Karpas-422 (cell line): ENCODE measurements around the gene TRMT112. TPM values are rescaled to one million over a fixed set of nuclear protein-coding genes. Genes with fewer than 3 reads are reported as not detected.
A peak's percentile ranks its signal among the peaks of the same experiment; 100 is the strongest.
"Not testable (repeated sequence)": the region's sequence is repeated elsewhere in the genome, so short reads cannot be mapped to it uniquely, and the experiment has no call there.

Source experiments
- DNase-seq: peaks from one replicate; pipeline ENCODE4 v3.0.0-alpha.2; 2015
- H2AFZ ChIP-seq: fragments of 200-600 bp; sonication (generic); 2 replicates; pipeline ENCODE4 v1.6.1; 2014; ENCODE audit warnings: antibody characterized with exemption, low read length, mixed read lengths
- H3K27ac ChIP-seq: fragments of 200-600 bp; sonication (generic); 2 replicates; pipeline ENCODE4 v1.5.1; 2014; ENCODE audit warnings: mild to moderate bottlenecking, low read length, moderate library complexity
- H3K27me3 ChIP-seq: fragments of 200-600 bp; sonication (generic); 2 replicates; pipeline ENCODE4 v1.6.1; 2014; ENCODE audit warnings: low read length, mixed read lengths
- H3K36me3 ChIP-seq: fragments of 200-600 bp; sonication (generic); 2 replicates; pipeline ENCODE4 v1.6.1; 2014; ENCODE audit warnings: low read length, mixed read lengths; ENCODE audit not compliant: insufficient read depth
- H3K4me1 ChIP-seq: fragments of 200-600 bp; sonication (generic); 2 replicates; pipeline ENCODE4 v1.6.1; 2014; ENCODE audit warnings: mild to moderate bottlenecking, low read length, mixed read lengths
- H3K4me2 ChIP-seq: fragments of 200-600 bp; sonication (generic); 2 replicates; pipeline ENCODE4 v1.6.1; 2014; ENCODE audit warnings: low read length, low read depth, mild to moderate bottlenecking; ENCODE audit not compliant: poor library complexity, severe bottlenecking
- H3K4me3 ChIP-seq: fragments of 200-600 bp; sonication (generic); 2 replicates; pipeline ENCODE4 v1.5.1; 2014; ENCODE audit warnings: mild to moderate bottlenecking, antibody characterized with exemption, low read length, mixed read lengths
- H3K79me2 ChIP-seq: fragments of 200-600 bp; sonication (generic); 2 replicates; pipeline ENCODE4 v1.6.1; 2014; ENCODE audit warnings: mild to moderate bottlenecking, low read length, mixed read lengths
- H3K9ac ChIP-seq: fragments of 200-600 bp; sonication (generic); 2 replicates; pipeline ENCODE4 v1.6.0; 2014; ENCODE audit warnings: low read length
- H3K9me2 ChIP-seq: fragments of 200-600 bp; sonication (generic), shearing (Covaris generic); replicated peaks from 2 replicates; pipeline ENCODE4 v1.6.0; 2014; ENCODE audit warnings: mild to moderate bottlenecking, low read length, moderate library complexity; ENCODE audit not compliant: insufficient read depth
- H3K9me3 ChIP-seq: fragments of 300-700, 200-600 bp; sonication (generic); 2 replicates; pipeline ENCODE4 v1.6.1; 2014; ENCODE audit warnings: low read length, mixed read lengths
- H4K20me1 ChIP-seq: fragments of 200-600 bp; sonication (generic); 2 replicates; pipeline ENCODE4 v1.6.1; 2014; ENCODE audit warnings: mild to moderate bottlenecking, antibody characterized with exemption, low read length, low read depth; ENCODE audit not compliant: insufficient read depth
- total RNA-seq: library from RNA; depleted of rRNA; stranded (reverse); fragments of >200 nt; shearing (Covaris generic); gene quantifications from 2 replicates; pipeline ENCODE4 v1.2.3, GENCODE V29; 2014; ENCODE audit warnings: low replicate concordance

The TRMT112 gene
- total RNA-seq, 1 experiment from 2014 or later = 363 TPM

DNA sequence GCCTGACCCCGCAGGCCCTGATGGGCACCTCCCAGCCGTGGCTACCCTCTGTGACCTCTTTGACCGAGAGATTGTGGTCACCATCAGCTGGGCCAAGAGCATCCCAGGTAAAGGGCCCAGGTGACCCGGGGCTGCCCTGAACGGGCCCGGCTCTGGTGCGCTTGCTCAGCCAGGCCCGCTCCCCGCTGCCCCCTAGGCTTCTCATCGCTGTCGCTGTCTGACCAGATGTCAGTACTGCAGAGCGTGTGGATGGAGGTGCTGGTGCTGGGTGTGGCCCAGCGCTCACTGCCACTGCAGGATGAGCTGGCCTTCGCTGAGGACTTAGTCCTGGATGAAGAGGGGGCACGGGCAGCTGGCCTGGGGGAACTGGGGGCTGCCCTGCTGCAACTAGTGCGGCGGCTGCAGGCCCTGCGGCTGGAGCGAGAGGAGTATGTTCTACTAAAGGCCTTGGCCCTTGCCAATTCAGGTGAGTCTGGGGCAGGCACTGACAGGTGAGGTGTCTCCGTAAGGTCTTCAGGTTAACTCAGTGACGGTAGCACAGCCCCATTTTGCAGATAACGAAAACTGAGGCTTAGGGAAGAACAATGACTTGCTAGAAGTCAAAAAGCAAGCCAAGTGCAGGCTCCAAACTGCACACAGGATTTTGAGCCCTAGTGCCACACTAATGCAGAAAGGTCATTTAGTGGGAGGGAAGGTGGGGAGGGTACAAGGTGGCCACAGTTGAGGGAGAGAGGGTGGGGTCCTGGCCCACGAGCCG is 2.4 kb downstream of the TRMT112 start:
- Histone ChIP-seq H2AFZ (no peak overlapping the region), H3K27ac (no peak overlapping the region), H3K36me3 (peaks cover 5% of the 10 kb centered on the region; the same call in 1 of the 2 replicates), H3K9me3 (no peaks in the 10 kb centered on the region), H3K4me2 (peak overlapping the region; percentile 96), H3K9ac (peak overlapping the region; percentile 94), H3K4me3 (peak overlapping the region; percentile 93; the same call in 1 of the 2 replicates), H3K9me2 (no peaks in the 10 kb centered on the region), H3K79me2 (peaks cover 25% of the 10 kb centered on the region), H4K20me1 (0 out of 2 replicates have a peak, but pooled peaks cover 5% of the 10 kb centered on the region), H3K4me1 (peaks cover 44% of the 10 kb centered on the region), H3K27me3 (no peaks in the 10 kb centered on the region)
- DNase-seq = no peak

GRCh38 chr11:64314146-64314804 is 3.1 kb downstream of the TRMT112 start:
- H2AFZ ChIP-seq = no peak overlapping the region
- H3K4me1 ChIP-seq = peaks cover 40% of the 10 kb centered on the region
- H3K27me3 ChIP-seq = no peaks in the 10 kb centered on the region
- 0 out of 2 replicates have a peak, but pooled peaks cover 5% of the 10 kb centered on the region for H4K20me1 ChIP-seq
- no peak for DNase-seq
- H3K9me3 ChIP-seq = no peaks in the 10 kb centered on the region
- no peak overlapping the region for H3K9ac ChIP-seq
- no peak overlapping the region for H3K4me2 ChIP-seq
- no peak overlapping the region for H3K27ac ChIP-seq
- H3K79me2 ChIP-seq = peaks cover 24% of the 10 kb centered on the region
- H3K36me3 ChIP-seq = peaks cover 5% of the 10 kb centered on the region; the same call in 1 of the 2 replicates
- H3K4me3 ChIP-seq = no peak overlapping the region
- H3K9me2 ChIP-seq = no peaks in the 10 kb centered on the region

DNA sequence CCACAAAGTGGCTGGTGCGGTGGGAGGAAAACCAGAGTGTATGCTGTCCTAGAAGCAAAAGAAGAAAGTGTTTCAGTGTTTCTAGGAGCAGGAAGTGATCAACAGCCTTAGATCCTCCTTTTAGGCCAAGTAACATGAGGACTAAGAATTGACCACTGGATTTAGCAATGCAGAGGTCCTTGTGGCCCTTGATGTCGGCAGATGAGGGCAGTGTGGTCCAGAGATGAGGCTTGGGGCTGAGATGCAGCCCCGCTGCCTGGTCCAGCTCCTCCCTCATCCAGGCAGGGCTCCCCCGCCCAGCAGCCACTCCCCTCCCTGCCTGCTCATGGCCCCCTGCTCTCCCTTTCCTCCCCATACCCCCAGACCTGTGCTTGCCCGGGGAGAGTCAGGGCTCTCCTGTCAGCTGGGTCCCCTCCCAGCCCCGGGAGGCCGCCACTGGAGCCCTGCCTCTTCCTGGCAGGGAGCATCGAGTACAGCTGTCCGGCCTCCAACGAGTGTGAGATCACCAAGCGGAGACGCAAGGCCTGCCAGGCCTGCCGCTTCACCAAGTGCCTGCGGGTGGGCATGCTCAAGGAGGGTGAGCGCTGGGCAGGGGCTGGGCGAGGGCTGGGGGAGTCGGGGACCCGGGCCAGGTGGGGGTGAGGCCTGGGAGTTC is 3.7 kb downstream of the TRMT112 start:
- no peak overlapping the region for H3K4me2 ChIP-seq
- H3K9ac ChIP-seq = 0 out of 2 replicates have a peak overlapping the region, but pooled peaks have one; percentile 20
- peaks cover 20% of the 10 kb centered on the region for H3K79me2 ChIP-seq
- peaks cover 5% of the 10 kb centered on the region; the same call in 1 of the 2 replicates for H3K36me3 ChIP-seq
- H4K20me1 ChIP-seq = 0 out of 2 replicates have a peak, but pooled peaks cover 5% of the 10 kb centered on the region
- no peaks in the 10 kb centered on the region for H3K27me3 ChIP-seq
- no peak for DNase-seq
- no peak overlapping the region for H3K4me3 ChIP-seq
- H3K9me2 ChIP-seq = no peaks in the 10 kb centered on the region
- no peak overlapping the region for H2AFZ ChIP-seq
- peaks cover 34% of the 10 kb centered on the region for H3K4me1 ChIP-seq
- no peaks in the 10 kb centered on the region for H3K9me3 ChIP-seq
- no peak overlapping the region for H3K27ac ChIP-seq

- Histone ChIP-seq H3K9ac (0 out of 2 replicates have a peak overlapping the region, but pooled peaks have one; percentile 20), H3K4me2 (no peak overlapping the region), H3K27ac (no peak overlapping the region), H2AFZ (no peak overlapping the region), H3K9me3 (no peaks in the 10 kb centered on the region), H4K20me1 (0 out of 2 replicates have a peak, but pooled peaks cover 5% of the 10 kb centered on the region), H3K36me3 (peaks cover 6% of the 10 kb centered on the region; the same call in 1 of the 2 replicates), H3K79me2 (peaks cover 18% of the 10 kb centered on the region), H3K9me2 (no peaks in the 10 kb centered on the region), H3K4me3 (no peak overlapping the region), H3K27me3 (no peaks in the 10 kb centered on the region), H3K4me1 (peaks cover 34% of the 10 kb centered on the region)
- DNase-seq = no peak
Observed at GRCh38 chr11:64312947-64313346, 4.4 kb downstream of the TRMT112 start.

DNA sequence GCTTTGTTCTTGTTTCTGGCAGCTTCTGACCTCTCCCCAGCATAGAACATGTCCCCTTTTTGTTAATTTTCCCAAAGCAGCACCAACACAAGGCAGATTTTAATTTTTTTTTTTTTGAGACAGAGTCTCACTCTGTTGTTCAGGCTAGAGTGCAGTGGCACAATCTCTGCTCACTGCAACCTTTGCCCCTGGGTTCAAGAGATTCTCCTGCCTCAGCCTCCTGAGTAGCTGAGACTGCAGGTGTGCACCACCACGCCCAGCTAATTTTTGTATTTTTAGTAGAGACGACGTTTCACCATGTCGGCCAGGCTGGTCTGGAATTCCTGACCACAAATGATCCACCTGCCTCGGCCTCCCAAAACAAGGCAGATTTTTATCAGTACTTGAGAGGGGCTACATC is 9.6 kb downstream of the TRMT112 start:
- H3K9me2 ChIP-seq, DNase-seq, H3K4me3 ChIP-seq, H2AFZ ChIP-seq, H3K36me3 ChIP-seq, H3K9me3 ChIP-seq, H3K27me3 ChIP-seq, H3K4me2 ChIP-seq, H4K20me1 ChIP-seq: not testable (repeated sequence)
- H3K27ac ChIP-seq = peak overlapping the region; percentile 45; the same call in 1 of the 2 replicates
- H3K9ac ChIP-seq = peak overlapping the region; percentile 85; the same call in 1 of the 2 replicates
- H3K4me1 ChIP-seq = peaks cover 32% of the 10 kb centered on the region
- peaks cover 38% of the 10 kb centered on the region for H3K79me2 ChIP-seq

DNA sequence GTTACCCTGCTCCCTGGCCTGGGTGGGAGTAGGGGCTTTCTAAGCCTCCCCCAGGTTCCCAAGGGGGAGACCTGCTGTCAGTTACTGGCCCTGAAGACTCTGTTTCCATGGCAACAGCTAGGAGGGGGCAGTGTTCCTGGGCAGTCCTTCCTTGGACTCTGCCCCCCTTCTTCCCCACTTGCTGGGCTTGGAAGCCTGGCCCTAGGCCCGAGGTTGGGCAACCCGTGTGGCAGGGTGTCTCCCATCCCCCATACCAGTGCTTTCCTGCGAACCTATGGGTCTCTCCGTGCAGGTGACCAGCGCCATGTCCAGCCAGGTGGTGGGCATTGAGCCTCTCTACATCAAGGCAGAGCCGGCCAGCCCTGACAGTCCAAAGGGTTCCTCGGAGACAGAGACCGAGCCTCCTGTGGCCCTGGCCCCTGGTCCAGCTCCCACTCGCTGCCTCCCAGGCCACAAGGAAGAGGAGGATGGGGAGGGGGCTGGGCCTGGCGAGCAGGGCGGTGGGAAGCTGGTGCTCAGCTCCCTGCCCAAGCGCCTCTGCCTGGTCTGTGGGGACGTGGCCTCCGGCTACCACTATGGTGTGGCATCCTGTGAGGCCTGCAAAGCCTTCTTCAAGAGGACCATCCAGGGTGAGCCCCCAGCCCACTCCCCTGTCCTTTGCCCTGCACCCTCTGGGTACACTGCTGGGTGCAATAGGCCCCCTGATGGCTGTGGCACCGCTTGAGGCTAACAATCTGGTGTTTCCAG is 10.3 kb downstream of the TRMT112 start:
- peak overlapping the region; percentile 82 for H3K4me2 ChIP-seq
- no peaks in the 10 kb centered on the region for H3K9me2 ChIP-seq
- H3K36me3 ChIP-seq = peaks cover 7% of the 10 kb centered on the region; the same call in 1 of the 2 replicates
- peak overlapping the region; percentile 77 for H3K4me3 ChIP-seq
- peaks cover 8% of the 10 kb centered on the region; the same call in 1 of the 2 replicates for H4K20me1 ChIP-seq
- no peaks in the 10 kb centered on the region for H3K27me3 ChIP-seq
- no peaks in the 10 kb centered on the region for H3K9me3 ChIP-seq
- H3K9ac ChIP-seq = peak overlapping the region; percentile 85
- no peak overlapping the region for H2AFZ ChIP-seq
- H3K4me1 ChIP-seq = peaks cover 30% of the 10 kb centered on the region
- peaks cover 35% of the 10 kb centered on the region for H3K79me2 ChIP-seq
- H3K27ac ChIP-seq = peak overlapping the region; percentile 45
- DNase-seq = no peak

DNA sequence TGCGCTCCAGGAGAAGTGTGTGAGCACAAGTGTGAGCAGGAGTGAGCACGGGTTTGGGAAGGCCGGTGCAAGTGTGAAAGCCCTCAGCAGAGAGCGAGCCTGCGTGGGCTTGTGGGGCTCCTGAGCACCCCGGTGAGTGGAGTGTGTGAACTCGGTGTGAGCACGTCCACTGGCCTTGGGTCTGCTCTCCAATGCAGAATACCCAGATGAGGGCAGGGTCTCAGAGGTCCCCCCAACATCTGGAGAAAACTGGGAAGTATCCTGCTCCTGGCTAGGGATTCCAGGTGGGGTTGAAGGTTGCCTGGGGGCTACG is 10.8 kb downstream of the TRMT112 start:
- Histone ChIP-seq H3K4me2 (peak overlapping the region; percentile 82), H3K4me3 (peak overlapping the region; percentile 77), H3K79me2 (peaks cover 35% of the 10 kb centered on the region), H3K36me3 (peaks cover 7% of the 10 kb centered on the region; the same call in 1 of the 2 replicates), H4K20me1 (peaks cover 8% of the 10 kb centered on the region; the same call in 1 of the 2 replicates), H3K9ac (peak overlapping the region; percentile 85), H3K9me3 (no peaks in the 10 kb centered on the region), H3K9me2 (no peaks in the 10 kb centered on the region), H3K27ac (peak overlapping the region; percentile 45), H2AFZ (no peak overlapping the region), H3K4me1 (peaks cover 30% of the 10 kb centered on the region), H3K27me3 (no peaks in the 10 kb centered on the region)
- DNase-seq = no peak
